HepG2 (cell line): Measurements from ENCODE around the gene LIF.

Experiments used
- FOSL2 ChIP-seq: sonication (generic); formaldehyde crosslinking; IDR thresholded peaks from 2 replicates; pipeline ENCODE4 v1.4.0; 2020; ENCODE audit warnings: missing genetic modification reagents
- HDAC6 ChIP-seq: fragments of 200-600 bp; sonication (generic); IDR thresholded peaks from 2 replicates; pipeline ENCODE4 v1.7.0; 2017; ENCODE audit warnings: mild to moderate bottlenecking, antibody characterized with exemption, low read length, low read depth
- MEIS2 ChIP-seq: sonication (generic); formaldehyde crosslinking; IDR thresholded peaks from 2 replicates; pipeline ENCODE4 v1.9.0; 2021; ENCODE audit warnings: mild to moderate bottlenecking, missing genetic modification reagents
- PATZ1 ChIP-seq: sonication (generic); formaldehyde crosslinking; IDR thresholded peaks from 2 replicates; pipeline ENCODE4 v1.4.0; 2020; ENCODE audit warnings: missing genetic modification reagents
- ZC3H13 ChIP-seq: sonication (generic); formaldehyde crosslinking; IDR thresholded peaks from 2 replicates; pipeline ENCODE4 v1.8.1; 2023; ENCODE audit warnings: mild to moderate bottlenecking, missing genetic modification reagents, moderate library complexity
- ZNF274 ChIP-seq: sonication (generic); formaldehyde crosslinking; IDR thresholded peaks from 2 replicates; pipeline ENCODE4 v1.5.1; 2020; ENCODE audit warnings: mild to moderate bottlenecking, missing genetic modification reagents

- TF ChIP-seq HDAC6: no peak
- TF ChIP-seq MEIS2 (CRISPR knock-in tag): no peak
- no peak for TF ChIP-seq ZC3H13 (CRISPR knock-in tag)
- no peak for TF ChIP-seq PATZ1 (CRISPR knock-in tag)
- TF ChIP-seq FOSL2: no peak
- no peak for TF ChIP-seq ZNF274 (CRISPR knock-in tag)
Observed at GRCh38 chr22:30204015-30204741, 42.4 kb downstream of the LIF start.
